Fibroblast of skin of right quadriceps (primary cell): ENCODE measurements around the gene TEAD4.
"Not testable (repeated sequence)": the region's sequence is repeated elsewhere in the genome, so short reads cannot be mapped to it uniquely, and the experiment has no call there.

ENCODE experiments used
- DNase-seq: peaks from one replicate; pipeline ENCODE4 v3.0.0-alpha.2; 2013

The TEAD4 gene

GRCh38 chr12:3054374-3054773, 95.2 kb downstream of the TEAD4 start:
- no peak for DNase-seq

GRCh38 chr12:3055026-3055703, 96.0 kb downstream of the TEAD4 start:
- no peak for DNase-seq

GRCh38 chr12:3055704-3056467, 96.7 kb downstream of the TEAD4 start:
- DNase-seq: peak; percentile 52

GRCh38 chr12:3061059-3061458, 101.9 kb downstream of the TEAD4 start:
- DNase-seq: peak; percentile 43

- DNase-seq: no peak
Measured at GRCh38 chr12:3061501-3062215, 102.5 kb downstream of the TEAD4 start.

- DNase-seq: no peak
Measured at GRCh38 chr12:3065300-3065699, 106.1 kb downstream of the TEAD4 start.

- DNase-seq: not testable (repeated sequence)
Measured at GRCh38 chr12:3065846-3066245, 106.6 kb downstream of the TEAD4 start.

GRCh38 chr12:3069714-3070113, 110.5 kb downstream of the TEAD4 start:
- DNase-seq: no peak

- no peak for DNase-seq
Measured at GRCh38 chr12:3071107-3071506, 111.9 kb downstream of the TEAD4 start.

- DNase-seq: no peak
Measured at GRCh38 chr12:3071710-3072109, 112.5 kb downstream of the TEAD4 start.

- DNase-seq: peak; percentile 76
Measured at GRCh38 chr12:3073438-3074250, 114.4 kb downstream of the TEAD4 start.

- DNase-seq: no peak
Measured at GRCh38 chr12:3075315-3075714, 116.1 kb downstream of the TEAD4 start.

GRCh38 chr12:3076730-3077571, 117.8 kb downstream of the TEAD4 start, which contains the start of gene TSPAN9:
TSPAN9 (plus strand) TSS chr12:3077379; CDS start chr12:3201194, 123,815 bp downstream.
- DNase-seq: peak; percentile 56

- DNase-seq: no peak
Measured at GRCh38 chr12:3077572-3078081, 118.4 kb downstream of the TEAD4 start.

GRCh38 chr12:3078086-3078820, 119.1 kb downstream of the TEAD4 start:
- no peak for DNase-seq

- no peak for DNase-seq
Measured at GRCh38 chr12:3081091-3081490, 121.9 kb downstream of the TEAD4 start.

GRCh38 chr12:3081886-3082285, 122.7 kb downstream of the TEAD4 start:
- DNase-seq: no peak

GRCh38 chr12:3083241-3083920, 124.2 kb downstream of the TEAD4 start:
- DNase-seq: no peak

GRCh38 chr12:3083921-3084347, 124.7 kb downstream of the TEAD4 start:
- DNase-seq: peak; percentile 32

GRCh38 chr12:3084742-3085141, 125.5 kb downstream of the TEAD4 start:
- DNase-seq: no peak
